ENCODE results near the gene MSL3B.
"Not testable (repeated sequence)": the region's sequence is repeated elsewhere in the genome, so short reads cannot be mapped to it uniquely, and the experiment has no call there.

Gene MSL3B

DNA sequence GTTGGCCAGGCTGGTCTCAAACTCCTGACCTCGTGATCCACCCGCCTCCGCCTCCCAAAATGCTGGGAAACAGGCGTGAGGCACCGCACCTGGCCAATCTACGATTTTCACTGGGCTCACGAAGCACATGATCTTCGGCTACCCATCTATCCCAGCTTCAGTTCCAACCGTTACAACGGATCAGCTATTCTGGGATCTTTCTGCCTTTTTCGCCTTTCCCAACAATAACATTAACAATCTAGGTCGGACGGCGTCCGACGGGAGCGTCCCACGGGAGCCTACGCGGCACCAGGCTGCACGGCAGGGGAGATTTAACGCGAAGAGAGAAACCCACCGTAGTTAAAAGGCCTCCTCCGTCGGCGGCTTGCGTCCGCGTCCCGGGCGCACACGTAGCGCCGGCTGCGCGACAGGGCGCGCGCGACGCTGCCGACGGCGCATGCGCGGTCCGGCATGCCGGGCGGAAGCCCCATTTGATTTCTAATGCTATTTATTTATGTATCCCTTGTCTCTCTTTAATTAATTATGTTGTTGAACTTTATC lies at the start of gene MSL3B:
TSS of gene MSL3B (minus strand) at position 394 of the 540 bp plus-strand sequence.
- Mint-ChIP-seq H3K27me3 (ENCODE audit: low read depth in 3 of 3) (peaks cover 9 to 28% (median 14%) of the 10 kb centered on the region in 3 donors), H3K36me3 (peaks cover 6 to 12% (median 9%) of the 10 kb centered on the region in 3 donors), H3K4me1 (peaks cover 6 to 15% of the 10 kb centered on the region in 2 donors), H3K27ac (peak within 1 kb of the TSS in 4 of 6 donors; percentile 34 to 86 (median 46)), H3K9me3 (peaks cover 2 to 15% (median 7%) of the 10 kb centered on the region in 6 donors), H3K4me3 (peak within 1 kb of the TSS; percentile 86 to 94 (median 90))
- DNase-seq = peak; percentile 54 to 59 (median 58)

DNA sequence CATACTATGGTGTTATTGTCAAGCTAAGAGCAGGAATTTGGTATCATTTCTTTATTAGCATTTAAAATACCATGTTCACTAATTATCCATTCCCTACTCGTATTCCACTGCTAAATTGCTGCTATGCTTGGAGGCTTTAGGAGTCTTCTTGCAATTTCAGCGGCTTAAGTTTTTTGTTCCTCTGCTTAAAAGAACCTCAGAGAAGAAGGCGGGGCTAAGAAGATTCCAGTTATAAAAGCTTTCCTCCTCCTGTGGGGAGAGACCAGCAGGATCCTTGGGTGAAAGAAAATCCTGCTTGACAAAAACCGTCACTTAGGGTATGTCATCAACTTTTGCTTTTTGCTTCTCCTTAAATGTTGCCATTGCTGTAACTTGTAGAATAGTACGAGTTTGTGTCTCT lies 48.9 kb upstream of the MSL3B start, which contains the start of gene TRPM8:
TSS of gene TRPM8 (plus strand) at position 258 of the 400 bp plus-strand sequence. CDS start 9,165 bp downstream, outside the sequence.
- no peak within 1 kb of the TSS for H3K27ac Mint-ChIP-seq
- DNase-seq = no peak
- peaks cover 2 to 21% (median 9%) of the 10 kb centered on the region in 3 donors for H3K27me3 Mint-ChIP-seq (ENCODE audit: low read depth in 3 of 3)
- H3K9me3 Mint-ChIP-seq = no peaks in the 10 kb centered on the region
- no peaks in the 10 kb centered on the region for H3K36me3 Mint-ChIP-seq
- no peak within 1 kb of the TSS for H3K4me3 Mint-ChIP-seq
- H3K4me1 Mint-ChIP-seq = peaks cover 10 to 11% of the 10 kb centered on the region in 2 donors

DNA sequence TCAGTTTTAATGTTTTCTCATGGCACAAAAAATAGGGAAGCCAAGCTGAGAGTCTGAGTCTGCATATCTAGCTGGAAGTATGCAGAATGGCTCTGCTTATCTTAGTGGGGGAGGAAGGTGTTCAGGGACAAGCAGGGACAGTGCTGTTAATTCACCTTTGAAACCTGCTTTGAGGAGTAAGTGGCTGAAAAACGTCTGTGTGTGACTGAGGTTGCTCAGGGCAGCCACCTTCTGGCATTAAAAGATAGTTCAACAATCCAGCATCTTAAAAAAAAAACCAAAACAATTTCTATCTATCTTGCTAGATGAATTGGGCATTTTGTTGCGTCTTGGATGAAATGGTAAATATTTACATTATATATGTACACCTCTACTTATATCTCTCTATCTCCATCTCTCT lies 46.9 kb upstream of the MSL3B start:
- H3K4me3 Mint-ChIP-seq = no peak overlapping the region
- peaks cover 6% of the 10 kb centered on the region in 2 donors for H3K4me1 Mint-ChIP-seq
- H3K9me3 Mint-ChIP-seq = no peaks in the 10 kb centered on the region
- peaks cover 2 to 21% (median 7%) of the 10 kb centered on the region in 3 donors for H3K27me3 Mint-ChIP-seq (ENCODE audit: low read depth in 3 of 3)
- no peak overlapping the region for H3K27ac Mint-ChIP-seq
- no peak for DNase-seq
- H3K36me3 Mint-ChIP-seq = no peaks in the 10 kb centered on the region

DNA sequence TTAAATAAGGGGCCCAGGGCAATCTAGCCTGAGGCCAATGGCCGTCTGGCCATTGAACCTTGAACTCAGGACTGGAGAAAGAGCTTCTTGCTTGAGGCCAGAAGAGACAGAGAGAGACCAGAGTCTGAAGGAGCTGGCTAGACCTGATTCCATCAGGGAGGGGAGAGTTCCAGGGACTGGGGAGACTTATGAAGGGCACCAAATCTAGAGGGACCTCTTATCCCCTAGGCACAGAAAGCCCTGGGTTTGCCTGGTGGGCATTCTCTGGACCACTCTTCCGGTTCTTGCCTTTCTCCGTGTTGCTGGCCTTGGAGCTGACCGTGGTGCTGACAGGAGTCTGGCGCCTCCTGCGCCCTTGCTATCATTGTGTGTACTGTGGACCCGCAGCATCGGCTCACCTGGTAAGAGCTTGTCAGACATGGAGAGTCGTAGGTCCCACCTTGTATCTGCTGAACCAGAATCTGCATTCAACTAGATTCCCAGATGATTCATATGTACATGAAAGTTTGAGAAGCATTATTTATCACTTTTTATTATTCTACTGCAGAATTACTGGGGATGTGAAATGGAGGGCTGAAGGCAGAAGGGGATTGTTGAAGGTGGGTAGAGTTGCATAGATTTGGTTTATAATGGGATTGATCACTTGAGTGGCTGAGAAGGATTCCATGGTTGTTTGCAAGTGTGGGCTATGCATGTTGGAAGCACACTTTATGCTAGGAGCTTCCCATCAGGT lies 44.7 kb upstream of the MSL3B start:
- H3K4me3 Mint-ChIP-seq = no peak overlapping the region
- DNase-seq = peak in 1 of 3 donors; percentile 19

DNA sequence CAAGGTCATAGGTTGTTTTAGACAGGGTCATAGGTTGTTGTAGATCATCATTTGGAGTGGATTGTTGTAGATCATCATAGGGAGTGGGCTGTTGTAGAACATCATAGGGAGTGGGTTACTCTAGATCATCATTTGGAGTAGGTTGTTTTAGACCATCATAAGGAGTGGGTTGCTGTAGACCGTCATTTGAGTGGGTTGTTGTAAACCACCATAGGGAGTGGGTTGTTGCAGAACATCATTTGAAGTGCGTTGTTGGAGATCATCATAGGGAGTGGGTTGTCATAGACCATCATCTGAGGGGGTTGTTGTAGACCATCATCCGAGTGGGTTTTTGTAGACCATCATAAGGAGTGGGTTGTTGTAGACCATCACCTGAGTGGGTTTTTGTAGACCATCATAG lies 39.4 kb upstream of the MSL3B start:
- no peak overlapping the region for H3K4me3 Mint-ChIP-seq
- H3K4me1 Mint-ChIP-seq = no peaks in the 10 kb centered on the region
- no peak overlapping the region for H3K27ac Mint-ChIP-seq
- H3K9me3 Mint-ChIP-seq = peaks cover 0 to 2% (median 0%) of the 10 kb centered on the region in 6 donors
- peaks cover 0 to 7% (median 0%) of the 10 kb centered on the region in 3 donors for H3K36me3 Mint-ChIP-seq
- peaks cover 2 to 19% (median 10%) of the 10 kb centered on the region in 3 donors for H3K27me3 Mint-ChIP-seq (ENCODE audit: low read depth in 3 of 3)
- DNase-seq = no peak

More for the DNA sequence above, 44.7 kb upstream of the MSL3B start:
- no peaks in the 10 kb centered on the region for H3K4me1 Mint-ChIP-seq
- no peaks in the 10 kb centered on the region for H3K36me3 Mint-ChIP-seq
- no peaks in the 10 kb centered on the region for H3K9me3 Mint-ChIP-seq
- no peak overlapping the region for H3K27ac Mint-ChIP-seq
- peaks cover 2 to 26% (median 8%) of the 10 kb centered on the region in 3 donors for H3K27me3 Mint-ChIP-seq (ENCODE audit: low read depth in 3 of 3)

DNA sequence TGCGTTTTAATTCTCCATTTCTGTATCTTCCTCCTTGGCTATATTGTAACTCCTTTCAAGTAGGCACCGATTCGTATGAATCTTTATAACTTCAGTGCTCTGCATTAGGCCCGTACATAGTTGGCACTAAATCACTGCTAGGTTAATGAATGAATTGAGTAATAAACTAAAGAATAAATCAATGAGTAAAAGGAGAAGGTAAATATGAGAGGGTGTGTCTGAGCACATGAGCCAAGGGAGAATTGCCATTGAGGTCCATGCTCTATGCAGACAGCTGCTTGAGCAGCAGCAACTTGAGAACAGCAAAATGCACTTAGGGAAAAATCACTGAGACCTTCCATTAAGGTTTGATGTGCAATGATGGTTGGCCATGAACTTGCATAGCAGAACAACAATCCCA lies 37.8 kb upstream of the MSL3B start:
- peaks cover 0 to 7% (median 0%) of the 10 kb centered on the region in 3 donors for H3K36me3 Mint-ChIP-seq
- no peak overlapping the region for H3K27ac Mint-ChIP-seq
- DNase-seq = no peak
- H3K9me3 Mint-ChIP-seq = peaks cover 0 to 2% (median 0%) of the 10 kb centered on the region in 6 donors
- H3K4me3 Mint-ChIP-seq = no peak overlapping the region
- H3K27me3 Mint-ChIP-seq (ENCODE audit: low read depth in 3 of 3) = peaks cover 2 to 21% (median 10%) of the 10 kb centered on the region in 3 donors
- H3K4me1 Mint-ChIP-seq = no peaks in the 10 kb centered on the region

DNA sequence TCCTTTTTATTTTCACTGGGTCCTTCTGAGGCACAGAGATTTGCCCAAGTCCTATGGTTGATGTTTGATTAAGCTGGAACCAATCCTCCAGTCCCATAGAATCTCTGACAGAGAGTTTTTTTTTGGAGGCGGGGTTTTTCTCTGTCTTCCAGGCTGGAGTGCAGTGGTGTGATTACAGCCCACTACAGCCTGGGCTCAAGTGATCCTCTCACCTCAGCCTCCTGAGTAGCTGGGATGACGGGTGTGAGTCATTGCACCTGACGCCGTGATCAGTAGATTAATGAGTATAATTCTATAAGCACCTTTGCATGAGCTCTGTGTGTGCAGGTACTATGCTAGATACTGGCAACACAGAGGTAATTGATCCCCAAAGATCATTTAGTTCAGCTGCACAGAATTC lies 33.7 kb upstream of the MSL3B start:
- peaks cover 0 to 15% (median 12%) of the 10 kb centered on the region in 3 donors for H3K27me3 Mint-ChIP-seq (ENCODE audit: low read depth in 3 of 3)
- H3K4me3 Mint-ChIP-seq = no peak overlapping the region
- H3K27ac Mint-ChIP-seq = no peak overlapping the region
- peaks cover 0 to 9% of the 10 kb centered on the region in 2 donors for H3K4me1 Mint-ChIP-seq
- peaks cover 0 to 2% (median 0%) of the 10 kb centered on the region in 6 donors for H3K9me3 Mint-ChIP-seq
- DNase-seq = no peak
- peaks cover 0 to 7% (median 0%) of the 10 kb centered on the region in 3 donors for H3K36me3 Mint-ChIP-seq

DNA sequence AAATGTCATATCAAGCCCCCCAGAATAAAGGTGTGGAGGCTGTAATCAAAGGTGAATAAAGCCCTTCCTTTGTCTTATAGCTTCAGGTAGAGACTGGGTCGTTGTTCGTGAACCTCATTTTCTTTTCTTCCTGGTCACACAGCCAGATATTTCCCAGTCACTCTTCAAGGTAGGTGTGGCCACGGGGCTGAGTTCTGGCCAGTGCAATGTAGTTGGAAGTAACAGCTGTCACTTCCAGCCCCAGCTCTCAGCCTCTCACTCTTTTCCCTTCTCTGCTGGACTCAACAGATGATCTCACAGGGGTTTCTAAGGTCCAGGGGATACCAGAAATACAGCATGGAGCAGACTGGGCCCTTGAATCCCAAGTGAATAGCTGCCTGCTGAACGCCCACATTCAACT lies 33.2 kb upstream of the MSL3B start:
- Mint-ChIP-seq H3K4me1 (peaks cover 0 to 9% of the 10 kb centered on the region in 2 donors), H3K27ac (no peak overlapping the region), H3K36me3 (peaks cover 0 to 7% (median 0%) of the 10 kb centered on the region in 3 donors), H3K27me3 (ENCODE audit: low read depth in 3 of 3) (peaks cover 0 to 15% (median 11%) of the 10 kb centered on the region in 3 donors), H3K9me3 (peaks cover 0 to 2% (median 0%) of the 10 kb centered on the region in 6 donors), H3K4me3 (no peak overlapping the region)
- DNase-seq = no peak

DNA sequence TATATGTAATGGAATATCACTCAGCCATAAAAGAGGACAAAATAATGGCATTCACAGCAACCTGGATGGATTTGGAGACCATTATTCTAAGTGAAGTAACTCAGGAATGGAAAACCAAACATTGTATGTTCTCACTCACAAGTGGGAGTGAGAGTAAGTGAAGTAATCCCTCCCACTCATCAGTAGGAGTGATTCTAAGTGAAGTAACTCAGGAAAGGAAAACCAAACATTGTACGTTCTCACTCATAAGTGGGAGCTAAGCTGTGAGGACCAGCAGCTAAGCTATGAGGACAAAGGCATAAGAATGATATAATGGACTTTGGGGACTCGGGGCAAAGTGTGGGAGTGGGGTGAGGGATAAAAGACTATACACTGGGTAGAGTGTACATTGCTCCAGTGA lies 28.1 kb upstream of the MSL3B start:
- H3K27me3 Mint-ChIP-seq (ENCODE audit: low read depth in 3 of 3) = peaks cover 2 to 12% (median 11%) of the 10 kb centered on the region in 3 donors
- not testable (repeated sequence) for H3K9me3 Mint-ChIP-seq, DNase-seq, H3K4me1 Mint-ChIP-seq, H3K27ac Mint-ChIP-seq, H3K36me3 Mint-ChIP-seq, H3K4me3 Mint-ChIP-seq

DNA sequence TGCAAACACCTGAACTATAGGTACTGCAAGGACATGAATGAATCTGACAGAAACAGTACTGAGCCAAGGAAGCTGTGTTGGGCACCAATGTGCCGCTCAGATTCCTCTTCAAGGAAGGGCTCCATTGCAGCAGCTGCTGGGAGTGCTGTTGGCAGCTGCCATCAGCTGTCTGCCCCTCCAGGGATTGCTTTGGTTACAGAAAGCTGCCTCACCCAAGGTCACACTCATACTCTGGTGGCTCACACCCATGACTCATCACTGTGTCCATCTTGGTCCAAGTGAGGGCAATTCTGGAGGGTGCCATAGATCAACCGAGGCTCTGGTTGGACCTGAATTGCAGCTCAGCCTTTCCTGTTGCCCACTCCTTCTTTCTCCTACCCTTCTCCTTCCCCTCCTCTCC lies 24.6 kb upstream of the MSL3B start:
- no peaks in the 10 kb centered on the region for H3K36me3 Mint-ChIP-seq
- no peaks in the 10 kb centered on the region for H3K4me1 Mint-ChIP-seq
- H3K4me3 Mint-ChIP-seq = no peak overlapping the region

DNA sequence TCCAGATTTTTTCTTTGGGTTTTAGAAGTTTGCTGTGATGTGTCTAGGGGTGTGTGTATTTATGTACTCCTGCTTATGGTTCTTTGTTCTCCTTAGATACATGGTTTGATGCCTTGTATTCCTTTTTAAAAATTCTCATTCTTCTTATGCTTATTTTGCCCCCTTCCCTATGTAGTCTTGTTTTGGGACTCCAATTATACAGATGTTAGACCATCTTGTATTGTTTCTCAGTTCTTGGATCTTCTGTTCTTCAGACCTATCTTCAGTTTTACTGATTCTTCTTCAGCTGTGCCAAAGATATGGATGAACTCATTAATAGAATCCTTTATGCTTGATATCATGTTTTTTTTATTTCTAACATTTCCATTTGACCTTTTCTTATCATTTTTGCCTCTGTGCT lies 14.2 kb upstream of the MSL3B start:
- peaks cover 5 to 18% (median 18%) of the 10 kb centered on the region in 3 donors for H3K36me3 Mint-ChIP-seq
- DNase-seq = no peak
- H3K4me3 Mint-ChIP-seq = no peak overlapping the region
- peaks cover 8 to 11% (median 10%) of the 10 kb centered on the region in 3 donors for H3K27me3 Mint-ChIP-seq (ENCODE audit: low read depth in 3 of 3)
- H3K9me3 Mint-ChIP-seq = peaks cover 11 to 32% (median 20%) of the 10 kb centered on the region in 6 donors
- H3K4me1 Mint-ChIP-seq = no peaks in the 10 kb centered on the region
- no peak overlapping the region for H3K27ac Mint-ChIP-seq

More for the DNA sequence above, 24.6 kb upstream of the MSL3B start:
- Mint-ChIP-seq H3K27me3 (ENCODE audit: low read depth in 3 of 3) (peaks cover 2 to 17% (median 7%) of the 10 kb centered on the region in 3 donors), H3K27ac (no peak overlapping the region), H3K9me3 (no peaks in the 10 kb centered on the region)
- no peak for DNase-seq

DNA sequence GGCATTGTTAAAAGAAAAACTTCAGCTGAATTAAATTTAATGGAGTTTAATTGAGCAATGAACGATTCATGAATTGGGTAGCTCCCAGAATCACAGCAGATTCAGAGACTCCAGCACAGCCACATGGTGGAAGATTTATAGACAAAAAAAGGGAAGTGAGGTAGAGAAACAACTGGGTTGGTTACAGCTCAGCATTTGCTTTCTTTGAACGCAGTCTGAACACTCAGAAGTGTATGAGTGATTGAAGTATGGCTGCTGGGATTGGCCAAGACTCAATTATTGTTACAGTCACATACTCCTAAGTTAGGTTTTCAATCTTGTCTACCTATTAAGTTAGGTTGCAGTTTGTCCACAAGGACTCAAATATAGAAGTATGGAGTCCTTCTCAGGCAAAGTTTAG lies 3.9 kb upstream of the MSL3B start:
- H3K9me3 Mint-ChIP-seq = peaks cover 2 to 15% (median 5%) of the 10 kb centered on the region in 6 donors
- H3K27me3 Mint-ChIP-seq (ENCODE audit: low read depth in 3 of 3) = peaks cover 15 to 33% (median 15%) of the 10 kb centered on the region in 3 donors

DNA sequence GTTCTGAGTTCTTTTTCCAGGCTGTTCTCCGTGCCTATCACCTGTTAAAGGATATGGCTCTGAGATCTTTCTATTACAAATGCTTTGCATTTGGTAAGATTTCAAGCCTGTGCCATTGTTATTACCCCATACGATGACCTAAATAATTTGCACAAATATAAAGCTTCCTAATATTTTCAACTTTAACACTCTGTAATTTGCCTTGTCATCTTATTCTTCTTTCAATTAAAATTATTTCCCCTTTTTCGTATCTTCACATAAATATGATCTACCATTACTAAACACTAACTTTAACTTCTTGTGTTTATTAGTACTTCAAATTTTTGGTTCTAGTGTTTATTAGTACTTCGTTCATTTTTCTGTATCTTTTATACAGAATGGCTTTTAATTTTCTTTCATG lies 3.2 kb upstream of the MSL3B start:
- no peak overlapping the region for H3K4me3 Mint-ChIP-seq
- peaks cover 16 to 33% (median 16%) of the 10 kb centered on the region in 3 donors for H3K27me3 Mint-ChIP-seq (ENCODE audit: low read depth in 3 of 3)
- H3K9me3 Mint-ChIP-seq = peaks cover 2 to 15% (median 7%) of the 10 kb centered on the region in 6 donors
- peaks cover 6 to 15% of the 10 kb centered on the region in 2 donors for H3K4me1 Mint-ChIP-seq
- H3K27ac Mint-ChIP-seq = no peak overlapping the region
- H3K36me3 Mint-ChIP-seq = peaks cover 5 to 12% (median 6%) of the 10 kb centered on the region in 3 donors
- no peak for DNase-seq

More for the DNA sequence above, 3.9 kb upstream of the MSL3B start:
- not testable (repeated sequence) for H3K27ac Mint-ChIP-seq, H3K36me3 Mint-ChIP-seq, DNase-seq, H3K4me3 Mint-ChIP-seq
- peaks cover 6 to 15% of the 10 kb centered on the region in 2 donors for H3K4me1 Mint-ChIP-seq

DNA sequence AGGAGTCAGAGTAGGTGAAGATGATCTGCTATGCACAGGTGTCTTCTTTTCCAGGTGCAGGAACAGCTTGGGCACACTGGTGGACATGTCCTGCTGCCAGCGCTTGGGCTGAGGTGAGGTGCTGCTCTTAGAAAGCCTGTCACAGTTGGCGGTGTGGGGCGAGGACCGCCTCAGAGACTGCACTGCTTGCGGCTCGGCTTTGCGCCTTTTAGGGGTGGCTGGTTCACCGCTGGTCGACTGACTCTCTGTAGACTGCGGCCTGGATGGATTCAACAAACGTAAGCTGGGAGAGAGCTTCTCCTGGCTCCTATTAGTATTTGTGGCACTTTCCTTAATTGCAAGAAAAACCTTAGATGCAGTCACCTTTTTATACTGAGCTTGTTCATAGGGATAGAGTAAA lies 1.7 kb downstream of the MSL3B start:
- Mint-ChIP-seq H3K36me3 (peaks cover 6 to 12% (median 12%) of the 10 kb centered on the region in 3 donors), H3K4me1 (peaks cover 6 to 15% of the 10 kb centered on the region in 2 donors), H3K27ac (no peak overlapping the region), H3K9me3 (peaks cover under 1 to 14% (median 7%) of the 10 kb centered on the region in 6 donors), H3K4me3 (peak overlapping the region in 2 of 5 donors; percentile 39 to 87), H3K27me3 (ENCODE audit: low read depth in 3 of 3) (peaks cover 10 to 16% (median 15%) of the 10 kb centered on the region in 3 donors)
- DNase-seq = no peak
